KMS-11 (cell line): ENCODE data around the gene NOC4L.

Experiments used
- H2AFZ ChIP-seq: fragments of 200-600 bp; sonication (generic); 2 replicates; pipeline ENCODE4 v1.6.1; 2016; ENCODE audit warnings: antibody characterized with exemption, mixed run types, low read depth
- H3K27ac ChIP-seq: fragments of 200-600 bp; sonication (generic); 2 replicates; pipeline ENCODE4 v1.6.1; 2016; ENCODE audit warnings: mild to moderate bottlenecking, mixed run types
- H3K27me3 ChIP-seq: fragments of 200-600 bp; sonication (generic); 2 replicates; pipeline ENCODE4 v1.6.1; 2017; ENCODE audit warnings: mild to moderate bottlenecking, low read depth, mixed run types, moderate library complexity; ENCODE audit not compliant: insufficient read depth
- H3K36me3 ChIP-seq: fragments of 200-600 bp; sonication (generic); 2 replicates; pipeline ENCODE4 v1.6.1; 2017; ENCODE audit warnings: mild to moderate bottlenecking, mixed run types; ENCODE audit not compliant: insufficient read depth
- H3K4me1 ChIP-seq: fragments of 200-600 bp; sonication (generic); 2 replicates; pipeline ENCODE4 v1.6.1; 2016; ENCODE audit warnings: mild to moderate bottlenecking, low read depth, mixed run types; ENCODE audit not compliant: poor library complexity, severe bottlenecking
- H3K4me2 ChIP-seq: fragments of 200-600 bp; sonication (generic); 2 replicates; pipeline ENCODE4 v1.7.0; 2016; ENCODE audit warnings: mild to moderate bottlenecking, mixed run types
- H3K4me3 ChIP-seq: fragments of 200-600 bp; sonication (generic); IDR thresholded peaks from 2 replicates; pipeline ENCODE4 v1.6.1; 2017; ENCODE audit warnings: low read depth, low read length, mixed read lengths; ENCODE audit not compliant: insufficient read depth
- H3K79me2 ChIP-seq: fragments of 200-600 bp; sonication (generic); 2 replicates; pipeline ENCODE4 v1.6.1; 2016; ENCODE audit warnings: low read depth, mixed run types; ENCODE audit not compliant: insufficient read depth
- H3K9ac ChIP-seq: fragments of 200-600 bp; sonication (generic); 2 replicates; pipeline ENCODE4 v1.6.1; 2016; ENCODE audit warnings: mild to moderate bottlenecking, mixed run types
- H4K20me1 ChIP-seq: fragments of 200-600 bp; sonication (generic); 2 replicates; pipeline ENCODE4 v1.6.1; 2016; ENCODE audit warnings: mild to moderate bottlenecking, mixed run types; ENCODE audit not compliant: insufficient read depth
- TF ChIP-seq, protein P1 (sequence below): fragments of 200-600 bp; sonication (generic); conservative IDR thresholded peaks from 2 replicates; pipeline ENCODE4 v1.6.1; 2017; ENCODE audit warnings: low read depth, mild to moderate bottlenecking, antibody characterized with exemption, low read length, moderate library complexity, mixed read lengths

The NOC4L gene

DNA sequence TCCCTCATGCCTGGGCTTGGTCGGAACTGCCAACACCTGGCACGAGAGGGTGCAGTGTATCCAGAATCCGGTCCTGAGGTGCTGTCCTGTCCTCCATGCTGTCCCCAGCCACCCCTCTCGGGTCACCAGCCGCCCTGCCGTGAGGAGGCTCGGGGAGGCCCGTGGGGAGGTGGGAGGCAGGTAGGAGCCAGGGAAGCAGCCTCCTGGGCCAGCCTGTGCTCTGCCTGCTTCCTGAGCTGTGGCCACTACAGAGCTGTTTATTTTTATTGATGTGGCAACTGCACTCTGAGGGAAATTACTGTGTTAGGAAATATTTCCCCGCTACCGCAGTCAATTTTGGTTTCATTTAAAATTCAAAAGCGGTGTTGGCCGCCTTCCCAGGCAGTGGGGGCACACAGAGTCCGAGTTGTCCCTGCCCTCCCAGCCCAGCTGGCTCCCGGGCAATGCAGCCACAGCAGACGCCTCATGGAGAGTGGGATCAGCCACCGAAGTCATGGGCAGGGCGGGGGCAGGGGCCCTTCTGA lies 18.3 kb downstream of the NOC4L start:
- H3K79me2 ChIP-seq: no peaks in the 10 kb centered on the region
- no peaks in the 10 kb centered on the region for H3K36me3 ChIP-seq
- H3K27ac ChIP-seq: no peak overlapping the region
- TF ChIP-seq, protein P1, sequence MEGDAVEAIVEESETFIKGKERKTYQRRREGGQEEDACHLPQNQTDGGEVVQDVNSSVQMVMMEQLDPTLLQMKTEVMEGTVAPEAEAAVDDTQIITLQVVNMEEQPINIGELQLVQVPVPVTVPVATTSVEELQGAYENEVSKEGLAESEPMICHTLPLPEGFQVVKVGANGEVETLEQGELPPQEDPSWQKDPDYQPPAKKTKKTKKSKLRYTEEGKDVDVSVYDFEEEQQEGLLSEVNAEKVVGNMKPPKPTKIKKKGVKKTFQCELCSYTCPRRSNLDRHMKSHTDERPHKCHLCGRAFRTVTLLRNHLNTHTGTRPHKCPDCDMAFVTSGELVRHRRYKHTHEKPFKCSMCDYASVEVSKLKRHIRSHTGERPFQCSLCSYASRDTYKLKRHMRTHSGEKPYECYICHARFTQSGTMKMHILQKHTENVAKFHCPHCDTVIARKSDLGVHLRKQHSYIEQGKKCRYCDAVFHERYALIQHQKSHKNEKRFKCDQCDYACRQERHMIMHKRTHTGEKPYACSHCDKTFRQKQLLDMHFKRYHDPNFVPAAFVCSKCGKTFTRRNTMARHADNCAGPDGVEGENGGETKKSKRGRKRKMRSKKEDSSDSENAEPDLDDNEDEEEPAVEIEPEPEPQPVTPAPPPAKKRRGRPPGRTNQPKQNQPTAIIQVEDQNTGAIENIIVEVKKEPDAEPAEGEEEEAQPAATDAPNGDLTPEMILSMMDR: no peak
- H3K9ac ChIP-seq: peak overlapping the region; percentile 3; the same call in 1 of the 2 replicates
- no peak overlapping the region for H3K4me3 ChIP-seq
- H4K20me1 ChIP-seq: no peaks in the 10 kb centered on the region
- H3K27me3 ChIP-seq: no peaks in the 10 kb centered on the region
- peaks cover 7% of the 10 kb centered on the region for H3K4me1 ChIP-seq
- H2AFZ ChIP-seq: peak overlapping the region; percentile 22; the same call in 1 of the 2 replicates
- peak overlapping the region; percentile 45 for H3K4me2 ChIP-seq

DNA sequence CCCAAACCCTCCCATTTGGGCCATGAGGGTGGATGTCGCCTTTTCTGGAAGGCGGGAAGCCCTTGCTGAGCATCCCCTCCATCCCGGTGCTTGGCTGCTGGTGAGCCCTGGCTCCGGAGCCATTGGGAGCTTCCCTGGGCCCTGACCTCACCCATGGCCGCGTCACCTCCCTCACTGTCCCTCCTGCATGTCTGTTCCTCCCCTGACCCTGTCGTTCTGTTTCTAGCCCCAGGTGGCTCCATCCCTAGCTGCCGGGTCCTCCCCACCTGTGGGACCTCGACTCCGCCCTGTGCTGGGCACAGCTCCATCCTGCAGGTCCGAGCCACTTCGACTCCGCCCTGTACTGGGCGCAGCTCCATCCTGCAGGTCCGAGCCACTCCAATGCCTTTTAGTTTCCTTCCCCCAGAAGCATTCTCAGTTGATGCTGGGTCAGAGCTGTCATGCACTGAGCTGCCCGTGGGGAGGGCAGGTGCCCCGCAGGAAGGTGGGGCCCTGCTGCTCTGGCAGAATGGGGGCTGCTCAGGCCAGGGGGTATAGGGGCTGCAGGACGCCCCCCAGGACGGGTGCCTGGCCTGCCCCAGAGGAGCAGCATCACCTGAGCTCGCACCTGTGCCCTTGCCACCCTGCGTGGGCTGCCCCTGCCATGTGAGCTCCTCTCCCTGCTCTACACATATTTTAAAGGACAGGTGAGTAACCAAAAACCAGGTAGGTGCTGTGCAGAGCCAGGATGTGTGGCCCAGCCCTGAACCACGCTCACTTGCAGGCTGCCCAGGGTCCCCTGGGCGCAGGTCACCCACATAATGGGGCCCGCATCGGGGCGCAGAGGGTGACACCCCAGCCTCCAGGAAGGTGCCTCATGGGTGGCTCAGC lies 19.0 kb downstream of the NOC4L start:
- Histone ChIP-seq H3K27me3 (no peaks in the 10 kb centered on the region), H3K4me3 (no peak overlapping the region), H3K79me2 (no peaks in the 10 kb centered on the region), H4K20me1 (no peaks in the 10 kb centered on the region), H3K27ac (no peak overlapping the region), H3K4me1 (peaks cover 7% of the 10 kb centered on the region), H3K4me2 (peak overlapping the region; percentile 45; the same call in 1 of the 2 replicates), H3K36me3 (no peaks in the 10 kb centered on the region), H3K9ac (peak overlapping the region; percentile 3; the same call in 1 of the 2 replicates), H2AFZ (no peak overlapping the region; the same call in 1 of the 2 replicates)
- TF ChIP-seq, protein P1: no peak

DNA sequence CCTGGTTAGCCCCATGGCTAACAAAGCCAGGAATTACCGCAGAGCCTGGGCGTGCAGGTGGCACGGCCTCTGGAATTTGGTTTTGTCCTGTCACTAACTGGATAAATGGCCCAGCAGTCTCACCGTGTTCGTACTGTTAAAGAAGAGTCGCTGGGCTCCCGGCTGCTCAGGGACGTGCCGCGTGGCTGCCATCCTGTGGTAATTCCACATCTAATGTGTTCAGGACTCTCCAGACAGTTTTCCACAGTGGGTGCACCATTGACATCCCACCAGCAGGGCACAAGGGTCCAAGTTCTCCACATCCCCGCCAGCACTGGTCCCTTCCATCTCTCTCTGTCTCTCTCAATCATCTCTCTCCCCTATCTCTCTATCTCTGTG lies 19.6 kb downstream of the NOC4L start:
- Histone ChIP-seq H2AFZ (no peak overlapping the region), H3K27me3 (no peaks in the 10 kb centered on the region), H3K79me2 (no peaks in the 10 kb centered on the region), H3K9ac (no peak overlapping the region), H3K36me3 (no peaks in the 10 kb centered on the region), H4K20me1 (no peaks in the 10 kb centered on the region), H3K4me2 (no peak overlapping the region), H3K4me3 (no peak overlapping the region), H3K27ac (no peak overlapping the region), H3K4me1 (peaks cover 7% of the 10 kb centered on the region)
- TF ChIP-seq, protein P1: no peak

DNA sequence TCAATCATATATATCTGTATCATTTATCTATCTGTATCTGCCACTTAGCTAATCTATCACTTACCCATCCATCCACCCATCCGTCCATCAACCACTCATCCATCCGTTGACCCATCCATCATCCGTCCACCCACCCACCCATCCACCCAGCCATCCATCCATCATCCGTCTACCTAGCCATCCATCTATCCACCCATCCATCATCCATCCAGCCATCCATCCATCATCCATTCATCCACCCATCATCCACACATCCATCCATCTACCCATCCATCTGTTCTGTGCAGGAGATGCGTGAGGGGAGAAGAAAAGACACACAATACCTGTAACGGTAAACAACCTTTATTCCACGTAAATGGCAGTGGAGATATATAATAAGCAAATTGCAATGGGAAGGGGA lies 20.2 kb downstream of the NOC4L start:
- Histone ChIP-seq H4K20me1 (no peaks in the 10 kb centered on the region), H3K9ac (no peak overlapping the region), H3K4me1 (peaks cover 7% of the 10 kb centered on the region), H2AFZ (no peak overlapping the region), H3K36me3 (no peaks in the 10 kb centered on the region), H3K4me3 (no peak overlapping the region), H3K79me2 (no peaks in the 10 kb centered on the region), H3K4me2 (no peak overlapping the region), H3K27ac (no peak overlapping the region), H3K27me3 (no peaks in the 10 kb centered on the region)
- TF ChIP-seq, protein P1: no peak
